ENCODE results near the gene NEK11.

Gene NEK11

GRCh38 chr3:131026321-131027151 lies at the start of gene NEK11, which contains the start of gene ASTE1:
NEK11 (plus strand) TSS chr3:131026877; CDS start chr3:131029709, 2,832 bp downstream.
ASTE1 (minus strand) TSS chr3:131026825; CDS start chr3:131025306, 1,519 bp downstream.
- peak; percentile 60 for DNase-seq (ENCODE audit: low read depth)

DNA sequence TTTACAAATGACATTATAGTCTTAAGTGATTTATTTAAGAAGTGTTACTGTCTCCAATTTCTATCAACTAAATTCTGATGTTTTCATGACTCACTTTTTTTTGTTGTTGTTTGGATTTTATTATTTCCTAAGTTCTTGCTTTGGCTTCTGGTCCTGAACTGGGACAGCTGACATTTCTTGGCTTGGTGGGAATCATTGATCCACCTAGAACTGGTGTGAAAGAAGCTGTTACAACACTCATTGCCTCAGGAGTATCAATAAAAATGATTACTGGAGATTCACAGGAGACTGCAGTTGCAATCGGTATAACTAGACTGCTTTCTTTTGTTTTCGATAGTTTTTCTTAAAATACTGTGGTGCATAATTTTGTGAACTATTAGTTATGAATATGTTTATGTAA lies 47.6 kb upstream of the NEK11 start:
- DNase-seq (ENCODE audit: low read depth) = no peak

DNA sequence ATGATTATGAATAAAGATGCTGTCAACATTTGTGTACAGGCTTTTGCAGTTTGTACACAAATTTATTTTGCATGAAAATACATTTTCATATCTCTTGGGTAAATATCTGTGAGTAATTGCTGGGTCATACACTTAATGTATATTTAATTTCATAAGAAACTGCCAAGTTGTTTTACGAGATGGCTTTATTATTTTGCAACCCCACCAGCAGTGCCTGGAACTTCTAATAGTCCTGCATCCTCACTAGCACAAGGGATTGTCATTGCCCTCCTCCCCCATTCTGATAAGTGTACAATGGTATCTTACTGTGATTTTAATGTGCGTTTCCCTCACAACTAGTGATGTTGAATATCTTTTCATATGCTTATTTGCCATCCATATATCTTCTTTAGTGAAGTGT lies 45.2 kb upstream of the NEK11 start:
- DNase-seq (ENCODE audit: low read depth) = no peak

GRCh38 chr3:130990282-130990681 lies 36.4 kb upstream of the NEK11 start:
- DNase-seq (ENCODE audit: low read depth) = no peak

DNA sequence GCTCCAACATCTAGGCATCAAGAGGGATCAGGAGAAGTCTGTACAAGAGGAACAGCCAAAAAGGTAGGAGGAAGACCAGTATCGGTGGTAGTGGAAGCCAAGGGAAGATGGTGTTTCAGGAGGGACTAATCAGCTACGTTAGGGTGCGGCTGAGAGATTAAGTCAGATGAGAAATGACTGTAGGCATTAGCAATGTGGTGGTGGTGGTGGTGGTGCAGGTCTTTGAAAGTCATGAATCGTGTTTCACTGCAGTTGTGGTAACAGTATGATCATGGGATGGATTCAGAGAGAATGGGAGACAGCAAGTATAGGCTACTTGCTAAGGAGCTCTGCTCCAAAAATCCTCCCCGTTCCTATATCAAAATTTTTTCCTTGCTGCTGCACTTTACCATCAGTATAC lies 35.6 kb upstream of the NEK11 start:
- DNase-seq (ENCODE audit: low read depth) = no peak

- no peak for DNase-seq (ENCODE audit: low read depth)
Measured at GRCh38 chr3:130992344-130992743, 34.3 kb upstream of the NEK11 start.

DNA sequence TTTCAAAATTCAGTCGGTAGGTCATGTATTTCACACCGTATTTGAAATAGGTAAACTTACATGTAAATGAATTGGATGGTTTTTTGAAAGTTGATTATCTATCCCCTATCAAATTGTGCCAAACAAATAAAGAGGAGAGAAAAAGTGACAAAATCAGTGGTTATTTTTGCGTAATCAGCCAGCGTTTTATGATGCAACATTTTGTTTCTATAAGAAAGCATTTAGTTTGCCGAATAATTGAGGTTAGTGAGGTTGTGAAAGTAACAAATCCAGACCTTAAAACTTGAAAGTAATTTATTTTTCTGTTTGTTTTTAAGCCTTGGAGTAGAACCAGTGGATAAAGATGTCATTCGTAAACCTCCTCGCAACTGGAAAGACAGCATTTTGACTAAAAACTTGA lies 29.4 kb upstream of the NEK11 start:
- no peak for DNase-seq (ENCODE audit: low read depth)

- DNase-seq (ENCODE audit: low read depth) = no peak
Measured at GRCh38 chr3:131001071-131001470, 25.6 kb upstream of the NEK11 start.

DNA sequence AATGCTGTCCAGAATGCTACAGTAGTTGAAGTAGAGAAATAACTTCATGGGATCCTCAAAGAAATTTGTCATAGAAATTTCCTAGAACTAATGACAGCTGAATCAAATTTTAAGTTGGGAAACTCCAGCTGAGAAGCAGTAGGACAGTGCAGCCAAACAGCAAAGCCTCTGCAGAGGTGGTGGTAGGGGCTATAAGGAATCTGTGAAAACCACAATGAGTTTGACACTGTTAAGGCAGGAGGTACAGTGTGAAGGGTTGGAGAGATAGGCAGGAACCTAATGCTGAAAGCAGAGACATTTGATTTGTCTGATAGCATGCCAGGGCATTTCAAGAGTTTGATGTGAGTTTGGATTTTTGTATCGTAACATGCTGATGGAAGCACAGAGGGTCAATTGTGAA lies 22.1 kb upstream of the NEK11 start:
- no peak for DNase-seq (ENCODE audit: low read depth)

- no peak for DNase-seq (ENCODE audit: low read depth)
Measured at GRCh38 chr3:131007256-131007655, 19.4 kb upstream of the NEK11 start.

- no peak for DNase-seq (ENCODE audit: low read depth)
Measured at GRCh38 chr3:131007782-131008181, 18.9 kb upstream of the NEK11 start.

DNA sequence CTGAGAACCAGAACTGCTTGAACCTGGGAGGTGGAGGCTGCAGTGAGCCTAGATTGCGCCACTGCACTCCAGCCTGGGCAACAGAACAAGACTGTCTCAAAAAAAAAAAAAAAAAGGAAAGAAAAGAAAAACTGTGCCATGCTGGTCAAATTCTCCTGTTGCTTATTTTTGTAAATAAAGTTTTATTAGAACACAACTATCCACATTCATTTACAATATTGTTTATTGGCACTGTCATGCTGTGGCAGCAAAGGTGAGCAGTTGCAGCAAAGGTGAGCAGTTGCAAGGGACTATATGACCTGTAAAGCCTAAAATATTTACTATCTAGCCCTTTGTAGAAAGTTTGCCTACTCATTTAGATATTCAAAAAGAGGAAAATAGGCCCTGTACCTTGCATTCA lies 18.4 kb upstream of the NEK11 start:
- DNase-seq (ENCODE audit: low read depth) = no peak

DNA sequence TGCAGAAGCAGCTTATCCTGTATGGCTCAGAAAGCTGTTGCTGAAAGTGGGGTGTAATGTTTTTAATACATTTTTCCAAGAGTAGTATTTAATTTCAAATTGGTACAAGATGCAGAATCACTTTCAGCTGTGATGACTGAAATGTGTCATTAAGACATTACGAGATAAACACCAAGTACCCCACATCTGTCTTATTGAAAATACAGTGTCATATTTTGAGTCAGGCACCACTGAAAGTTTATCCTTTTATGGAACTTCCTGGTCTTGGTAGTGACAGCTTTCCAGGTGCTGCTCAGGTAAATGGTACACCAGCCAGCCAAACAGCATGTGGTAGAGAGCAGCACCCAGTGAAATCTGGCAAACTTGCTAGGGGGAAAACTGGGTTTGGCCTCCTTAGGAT lies 17.0 kb upstream of the NEK11 start:
- no peak for DNase-seq (ENCODE audit: low read depth)

GRCh38 chr3:131018970-131019369 lies 7.7 kb upstream of the NEK11 start:
- no peak for DNase-seq (ENCODE audit: low read depth)

DNA sequence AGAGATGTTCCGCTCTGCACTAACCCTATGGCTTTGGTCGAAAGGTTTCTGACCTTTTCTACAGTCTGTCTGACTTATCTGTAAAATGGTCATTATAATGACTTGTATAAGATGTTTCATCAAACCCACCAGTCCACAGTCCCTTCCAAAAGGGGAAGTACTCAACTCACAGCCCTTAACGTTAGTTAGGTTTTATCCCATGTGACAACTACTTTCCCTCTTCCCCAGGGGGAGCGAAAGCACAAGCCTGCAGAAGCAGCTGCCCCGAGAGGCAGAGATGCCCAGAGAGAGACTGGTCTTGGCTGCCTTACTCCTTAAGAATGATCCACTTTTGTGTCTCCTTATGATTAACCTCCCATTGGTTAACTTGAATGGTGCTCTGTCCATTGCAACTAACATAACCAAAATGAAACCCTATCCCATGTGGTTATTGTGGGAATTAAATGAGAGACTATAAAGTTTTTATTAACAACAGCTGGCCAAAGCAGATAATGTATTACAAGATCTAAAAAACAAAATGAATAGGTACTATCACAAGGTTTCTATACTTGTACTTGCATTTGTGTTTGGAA lies 6.5 kb upstream of the NEK11 start:
- DNase-seq (ENCODE audit: low read depth) = no peak

- DNase-seq (ENCODE audit: low read depth) = no peak
Measured at GRCh38 chr3:131025539-131025938, 1.1 kb upstream of the NEK11 start.

- no peak for DNase-seq (ENCODE audit: low read depth)
Measured at GRCh38 chr3:131028844-131029243, 2.2 kb downstream of the NEK11 start.

DNA sequence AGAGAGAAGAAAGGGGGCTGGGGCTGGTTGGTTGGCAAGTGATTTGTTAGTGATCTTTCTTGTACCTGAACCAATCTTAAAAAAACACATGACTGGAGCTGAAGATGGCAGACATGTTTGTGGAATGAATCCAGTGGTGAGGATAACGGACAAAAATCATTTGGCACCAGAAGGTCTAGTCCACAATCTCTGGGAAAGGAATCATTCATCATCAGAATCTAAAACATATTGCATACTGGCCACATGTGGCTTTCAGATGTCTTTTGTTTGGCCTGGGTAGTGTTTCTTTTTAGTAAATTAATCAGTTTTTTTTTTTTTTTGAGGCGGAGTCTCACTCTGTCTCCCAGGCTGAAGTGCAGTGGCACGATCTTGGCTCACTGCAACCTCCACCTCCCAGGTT lies 5.0 kb downstream of the NEK11 start:
- DNase-seq (ENCODE audit: low read depth) = no peak

DNA sequence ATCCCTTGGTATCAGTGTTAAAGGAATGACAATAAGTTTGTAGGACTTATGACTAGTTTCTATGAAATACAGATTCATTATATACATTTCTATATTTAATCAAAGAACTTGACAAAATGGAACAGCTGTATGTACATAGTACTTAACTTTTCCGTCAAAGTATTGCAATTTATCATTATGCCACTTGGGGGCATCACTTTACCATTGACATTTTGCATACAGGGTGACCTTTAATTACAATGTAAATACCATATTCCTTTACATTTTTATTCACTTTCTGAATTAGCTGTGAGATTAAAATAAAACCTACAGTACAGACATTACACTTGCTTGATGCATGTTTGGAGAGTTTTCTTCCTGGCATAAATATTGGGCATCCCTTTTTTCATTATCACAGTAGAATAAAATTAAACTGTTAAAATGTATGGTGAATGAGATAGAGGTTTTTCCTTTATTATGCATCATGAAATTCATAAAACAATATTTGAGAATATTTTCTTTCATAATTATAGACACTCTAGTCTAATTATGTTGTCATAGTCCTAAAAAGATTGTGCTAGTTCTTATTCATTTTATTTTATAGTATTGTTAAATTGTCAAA lies 6.9 kb downstream of the NEK11 start:
- DNase-seq (ENCODE audit: low read depth) = peak; percentile 37

GRCh38 chr3:131036200-131036816 lies 9.6 kb downstream of the NEK11 start:
- peak; percentile 55 for DNase-seq (ENCODE audit: low read depth)

- DNase-seq (ENCODE audit: low read depth) = no peak
Measured at GRCh38 chr3:131036986-131037385, 10.3 kb downstream of the NEK11 start.

DNA sequence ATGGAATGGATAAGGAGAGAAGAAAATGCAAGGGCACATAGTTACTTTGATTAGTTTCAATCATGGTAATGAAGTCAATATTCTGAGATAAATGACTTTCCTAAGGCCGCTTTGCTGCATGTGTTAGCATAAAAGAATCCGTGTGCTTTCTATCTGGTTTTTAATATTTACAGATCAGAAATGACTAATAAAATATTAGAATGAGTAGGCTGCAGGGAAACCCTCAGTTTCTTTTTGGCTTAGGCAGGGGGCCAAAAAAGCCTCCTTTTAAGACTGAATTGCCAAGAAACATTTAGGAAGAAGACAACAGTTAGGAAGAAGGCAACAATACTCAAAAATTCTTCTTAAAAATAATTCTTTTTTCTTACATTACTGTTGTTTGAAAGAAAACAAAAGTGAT lies 11.6 kb downstream of the NEK11 start:
- DNase-seq (ENCODE audit: low read depth) = no peak
